GM18519 (cell line): ENCODE data around the gene KAT8.
A peak's percentile ranks its signal among the peaks of the same experiment; 100 is the strongest.

ENCODE experiments used
- ATAC-seq: cut with Tn5 transposase; IDR thresholded peaks from one replicate; pipeline ENCODE4 v1.9.1; 2021; ENCODE audit warnings: mild to moderate bottlenecking, moderate library complexity; ENCODE audit not compliant: unreplicated experiment, low FRiP score

Gene KAT8

GRCh38 chr16:31117384-31118222 lies at the start of gene KAT8:
KAT8 (plus strand) TSS chr16:31117664; CDS start chr16:31117682, 18 bp downstream.
- ATAC-seq: peak; percentile 70

- no peak for ATAC-seq
Observed at GRCh38 chr16:31071861-31072260, 45.6 kb upstream of the KAT8 start.

- ATAC-seq: no peak
Observed at GRCh38 chr16:31072540-31073141, 44.8 kb upstream of the KAT8 start.

GRCh38 chr16:31073142-31073969 lies 44.1 kb upstream of the KAT8 start:
- ATAC-seq: peak; percentile 36

GRCh38 chr16:31073970-31074813 lies 43.3 kb upstream of the KAT8 start, which contains the start of the genes ZNF646 and ZNF668:
ZNF646 (plus strand) TSS chr16:31074422; CDS start chr16:31076325, 1,903 bp downstream.
ZNF668 (minus strand) TSS chr16:31074240; CDS start chr16:31064459, 9,781 bp downstream.
- ATAC-seq: peak; percentile 46

- ATAC-seq: no peak
Observed at GRCh38 chr16:31074814-31075183, 42.7 kb upstream of the KAT8 start.

- ATAC-seq: no peak
Observed at GRCh38 chr16:31076319-31076718, 41.1 kb upstream of the KAT8 start.

- ATAC-seq: no peak
Observed at GRCh38 chr16:31077024-31077423, 40.4 kb upstream of the KAT8 start.

GRCh38 chr16:31077592-31078396 lies 39.7 kb upstream of the KAT8 start:
- ATAC-seq: no peak

GRCh38 chr16:31078597-31079341 lies 38.7 kb upstream of the KAT8 start:
- ATAC-seq: no peak

GRCh38 chr16:31079342-31079944 lies 38.0 kb upstream of the KAT8 start:
- ATAC-seq: no peak

GRCh38 chr16:31080035-31080629 lies 37.3 kb upstream of the KAT8 start:
- ATAC-seq: no peak

- no peak for ATAC-seq
Observed at GRCh38 chr16:31080756-31081419, 36.6 kb upstream of the KAT8 start.

GRCh38 chr16:31081428-31082351 lies 35.8 kb upstream of the KAT8 start:
- no peak for ATAC-seq

- ATAC-seq: no peak
Observed at GRCh38 chr16:31082368-31083045, 35.0 kb upstream of the KAT8 start.

GRCh38 chr16:31083081-31083480 lies 34.4 kb upstream of the KAT8 start:
- ATAC-seq: no peak
